K562 (cell line): Measurements from ENCODE around the gene YY1AP1. TPM values are rescaled to one million over a fixed set of nuclear protein-coding genes. Genes with fewer than 3 reads are reported as not detected.

Experiments used
- ATAC-seq: fragments of 200-7000 bp; cut with Tn5 transposase; 3 replicates; pipeline ENCODE4 v1.9.1; 2020; ENCODE audit warnings: moderate library complexity
- BruUV-seq: library from RNA; stranded (reverse); fragments of 400-500 nt; replicated peaks from 2 replicates; lab custom pipeline; 2021; lab: Mats Ljungman, UMichigan
- CTCF ChIA-PET: fragments of 300-600 bp; formaldehyde crosslinking; extraction: SDS; loops from one replicate; lab custom pipeline; 2021; ENCODE audit warnings: low intra/inter-chr PET ratio; lab: Yijun Ruan, JAX
- POLR2A ChIA-PET: fragments of 300-600, 350-650 bp; sonication (Branson Sonifier 250); formaldehyde crosslinking; extraction: SDS; loops from one replicate; lab custom pipeline; 2021; ENCODE audit warnings: antibody characterized with exemption, inconsistent platforms; lab: Yijun Ruan, JAX
- DNase-seq, 4 experiments: peaks; one replicate each; pipeline versions ENCODE4 v3.0.0 to v3.0.0-alpha.2; 2011 to 2018; ENCODE audit warnings: low spot score in 3 of 4, mixed read lengths in 3 of 4; ENCODE audit errors: extremely low read depth in 1 of 4
- FAIRE-seq: peaks from 2 replicates; lab custom pipeline; 2011; peaks lifted over from hg19 to GRCh38; lab: Jason Lieb, UNC
- H2AFZ ChIP-seq: 2 replicates; pipeline ENCODE4 v1.6.0; 2011; ENCODE audit warnings: low read depth, low read length, control low read depth, inconsistent platforms
- H3K27ac ChIP-seq: fragments of 200-600 bp; 3 replicates; pipeline ENCODE4 v1.8.0; 2011; ENCODE audit warnings: low read depth, mild to moderate bottlenecking, control low read depth, inconsistent platforms, low read length, moderate library complexity, mixed read lengths; ENCODE audit errors: extremely low read depth
- H3K27me3 ChIP-seq, 2 experiments: fragments of 300-600 bp in 1 of 2; 2 replicates in 1 of 2; 3 replicates in 1 of 2; pipeline versions ENCODE4 v1.6.0 to v1.8.0; 2011; ENCODE audit warnings: inconsistent platforms in 2 of 2, low read length in 2 of 2, mild to moderate bottlenecking in 1 of 2, mixed read lengths in 1 of 2, moderate library complexity in 1 of 2; ENCODE audit not compliant: control insufficient read depth in 2 of 2, insufficient read depth in 2 of 2
- H3K36me3 ChIP-seq: fragments of 300-600 bp; 3 replicates; pipeline ENCODE4 v1.8.0; 2011; ENCODE audit warnings: mild to moderate bottlenecking, low read length, inconsistent platforms; ENCODE audit not compliant: control insufficient read depth, insufficient read depth
- H3K4me1 ChIP-seq, 2 experiments: fragments of 200-600 bp in 1 of 2; replicated peaks in 1 of 2; 2 replicates in 1 of 2; 3 replicates in 1 of 2; pipeline versions ENCODE4 v1.5.1 to v1.8.0; 2011; ENCODE audit warnings: inconsistent platforms in 2 of 2, low read length in 2 of 2, mild to moderate bottlenecking in 1 of 2, mixed read lengths in 1 of 2, moderate library complexity in 1 of 2; ENCODE audit not compliant: control insufficient read depth in 2 of 2, insufficient read depth in 2 of 2
- H3K4me2 ChIP-seq: 2 replicates; pipeline ENCODE4 v1.6.1; 2011; ENCODE audit warnings: low read length, control low read depth, inconsistent platforms, mixed read lengths; ENCODE audit not compliant: insufficient read depth
- H3K4me3 ChIP-seq: fragments of 200-600 bp; sonication (generic), shearing (Covaris generic); 2 replicates; pipeline ENCODE4 v1.5.1; 2016; ENCODE audit warnings: control low read depth, inconsistent platforms
- H3K79me2 ChIP-seq: fragments of 200-600 bp; 3 replicates; pipeline ENCODE4 v1.8.0; 2011; ENCODE audit warnings: low read length, inconsistent platforms; ENCODE audit not compliant: control insufficient read depth, insufficient read depth
- H3K9ac ChIP-seq, 2 experiments: 2 replicates each; pipeline versions ENCODE4 v1.6.0 to v1.6.1; 2011; ENCODE audit warnings: low read depth in 2 of 2, low read length in 2 of 2, control low read depth in 1 of 2, inconsistent platforms in 1 of 2, mild to moderate bottlenecking in 1 of 2, mixed read lengths in 1 of 2; ENCODE audit not compliant: insufficient read depth in 1 of 2
- H3K9me1 ChIP-seq: one replicate; pipeline ENCODE4 v1.6.0; 2011; ENCODE audit warnings: inconsistent platforms, mild to moderate bottlenecking, low read length, moderate library complexity; ENCODE audit not compliant: control insufficient read depth, insufficient read depth
- H3K9me3 ChIP-seq: replicated peaks from 2 replicates; pipeline ENCODE4 v1.5.1; 2011; ENCODE audit warnings: low read depth, low read length, inconsistent platforms; ENCODE audit not compliant: control insufficient read depth, insufficient read depth
- H4K20me1 ChIP-seq: replicated peaks from 2 replicates; pipeline ENCODE4 v1.6.1; 2011; ENCODE audit warnings: low read length, inconsistent platforms, mixed read lengths; ENCODE audit not compliant: control insufficient read depth, insufficient read depth
- CEBPG ChIP-seq, 3 experiments: fragments of 200-800 bp in 1 of 3; sonication (Bioruptor generic) in 1 of 3; sonication (generic) in 1 of 3; formaldehyde crosslinking in 1 of 3; IDR thresholded peaks in 2 of 3; conservative IDR thresholded peaks in 1 of 3; 2 replicates each; pipeline versions ENCODE4 v1.6.1 to v1.8.0; 2016 to 2022; ENCODE audit warnings: missing compliant biosample characterization in 2 of 3, missing genetic modification characterization in 2 of 3, mild to moderate bottlenecking in 1 of 3, missing genetic modification reagents in 1 of 3
- HLTF ChIP-seq: fragments of 450-650 bp; IDR thresholded peaks from 2 replicates; pipeline ENCODE4 v1.6.1; 2016
- MYBL2 ChIP-seq, 2 experiments: fragments of 450-650 bp in 1 of 2; sonication (generic) in 1 of 2; formaldehyde crosslinking in 1 of 2; IDR thresholded peaks; 2 replicates each; pipeline versions ENCODE4 v1.6.1 to v1.8.1; 2017 to 2022; ENCODE audit warnings: borderline replicate concordance in 1 of 2, inconsistent platforms in 1 of 2, low read depth in 1 of 2, mild to moderate bottlenecking in 1 of 2, missing genetic modification reagents in 1 of 2, moderate library complexity in 1 of 2
- RBM39 ChIP-seq: fragments of 200-400 bp; formaldehyde crosslinking; optimal IDR thresholded peaks from 2 replicates; pipeline ENCODE3; 2018; ENCODE audit warnings: low read depth, low read length
- TRIM24 ChIP-seq, 2 experiments: fragments of 450-650 bp; IDR thresholded peaks; 2 replicates each; pipeline ENCODE4 v1.6.1; 2016
- ZKSCAN1 ChIP-seq: fragments of 150-350 bp; IDR thresholded peaks from 2 replicates; pipeline ENCODE4 v1.6.1; 2016; ENCODE audit warnings: low read depth, low read length
- in situ Hi-C: fragments of 300-500 bp; cut with MboI; formaldehyde crosslinking; loops from 4 replicates; pipeline ENCODE4 v1.15.0; 2018; ENCODE audit warnings: inconsistent platforms, mixed read lengths
- intact Hi-C: fragments of 100-400 bp; cut with micrococcal nuclease; formaldehyde crosslinking; loops from 2 replicates; pipeline ENCODE4 v1.14.2; 2022
- polyA plus RNA-seq, 8 experiments: library from polyadenylated mRNA; depleted of rRNA in 4 of 8; stranded (reverse) in 5 of 8; unstranded in 3 of 8; fragments of >200 nt; fragmentation: Nextera tagmentation in 2 of 8; fragmentation: Illumina TruSeq in 1 of 8; extraction: Ambion mirVana in 2 of 8; extraction: Trizol in 1 of 8; gene quantifications; 2 replicates each; pipeline versions ENCODE4 v1.2.1 to v1.2.3, GENCODE V29; 2011 to 2014; ENCODE audit warnings: inconsistent platforms in 1 of 8, missing spikeins in 1 of 8
- total RNA-seq, 7 experiments: library from RNA; depleted of rRNA in 6 of 7; stranded (reverse); fragments of >200 nt in 6 of 7; fragmentation: Illumina TruSeq in 2 of 7; extraction: Trizol in 2 of 7; gene quantifications; 2 replicates each; pipeline versions ENCODE4 v1.2.1 to v1.2.3, GENCODE V29; 2011 to 2021; ENCODE audit warnings: low replicate concordance in 1 of 7
- TF ChIP-seq, protein P1 (sequence below), 2 experiments: fragments of 450-650 bp in 1 of 2; sonication (generic) in 1 of 2; formaldehyde crosslinking in 1 of 2; IDR thresholded peaks in 1 of 2; conservative IDR thresholded peaks in 1 of 2; 2 replicates each; pipeline versions ENCODE4 v1.6.1 to v1.8.1; 2016 to 2023; ENCODE audit warnings: mild to moderate bottlenecking in 2 of 2, moderate library complexity in 2 of 2, inconsistent platforms in 1 of 2, missing genetic modification reagents in 1 of 2

Gene YY1AP1
- total and polyA plus RNA-seq, 9 of the 15 experiments (the other 6 are each of a cell fraction or from before 2014, with no cell fraction given), result 18.4 to 90.7 (median 42.9) TPM

- no peak for TF ChIP-seq CEBPG (CRISPR knock-in tag; IDR thresholded peaks at IDR 0.05)
- TF ChIP-seq CEBPG (tag; conservative IDR thresholded peaks at IDR 0.05 in 1 of 2, IDR thresholded peaks at IDR 0.05 in 1 of 2), result peak in 1 of 2 experiments; percentile 41; a peak in 1 of 4 replicates
- TF ChIP-seq HLTF, result no peak
- TF ChIP-seq RBM39, result no peak
- TF ChIP-seq MYBL2 (IDR thresholded peaks at IDR 0.05; ENCODE audit: low read depth), result no peak
- no peak for TF ChIP-seq MYBL2 (CRISPR knock-in tag; IDR thresholded peaks at IDR 0.05; ENCODE audit: borderline replicate concordance)
- 0 out of 2 replicates have a peak, but pooled peaks have one; percentile 39 for TF ChIP-seq ZKSCAN1
- peak; percentile 76 to 78 for TF ChIP-seq TRIM24 (IDR thresholded peaks at IDR 0.05)
- TF ChIP-seq, protein P1, sequence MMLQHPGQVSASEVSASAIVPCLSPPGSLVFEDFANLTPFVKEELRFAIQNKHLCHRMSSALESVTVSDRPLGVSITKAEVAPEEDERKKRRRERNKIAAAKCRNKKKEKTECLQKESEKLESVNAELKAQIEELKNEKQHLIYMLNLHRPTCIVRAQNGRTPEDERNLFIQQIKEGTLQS (IDR thresholded peaks at IDR 0.05), result 0 out of 2 replicates have a peak, but pooled peaks have one; percentile 45
- TF ChIP-seq, protein P1 (CRISPR knock-in tag; conservative IDR thresholded peaks at IDR 0.05), result no peak
- ChIA-PET POLR2A (no interaction called here), CTCF (no interaction called here)
- H2AFZ ChIP-seq, result no peak overlapping the region
- H3K27ac ChIP-seq, result no peak overlapping the region
- no peak for DNase-seq
- no peaks in the 10 kb centered on the region for H4K20me1 ChIP-seq
- no peak for ATAC-seq
- no peaks in the 10 kb centered on the region for H3K9me1 ChIP-seq
- no peak overlapping the region for H3K4me2 ChIP-seq
- no peak for FAIRE-seq
- BruUV-seq, result no TSS peak
- intact Hi-C loops (no loop called here), in situ Hi-C loops (no loop called here)
- peaks cover 52% of the 10 kb centered on the region for H3K36me3 ChIP-seq
- peaks cover 14 to 32% of the 10 kb centered on the region in 2 experiments; a peak in 4 of 5 replicates for H3K4me1 ChIP-seq
- H3K9ac ChIP-seq, result no peak overlapping the region
- peaks cover 20% of the 10 kb centered on the region for H3K9me3 ChIP-seq
- H3K79me2 ChIP-seq, result peaks cover 89% of the 10 kb centered on the region
- H3K4me3 ChIP-seq, result no peak overlapping the region
- H3K27me3 ChIP-seq, result no peaks in the 10 kb centered on the region
Measured at GRCh38 chr1:155696524-155696923, 8.0 kb upstream of the YY1AP1 start.
